ENCODE data around the gene GLRA1. TPM values are rescaled to one million over a fixed set of nuclear protein-coding genes. Genes with fewer than 3 reads are reported as not detected.

Gene GLRA1
- polyA plus RNA-seq, 1 donor (not counting 4 experiments of a cell fraction or from before 2014, with no cell fraction given), result not detected

- H3K79me2 ChIP-seq (ENCODE audit: control insufficient read depth, insufficient read depth, low read length), result peaks cover 46% of the 10 kb centered on the region
These were observed 119.0 kb downstream of the GLRA1 start for GRCh38 chr5:151805414-151806223.

GRCh38 chr5:151800532-151800931 lies 124.1 kb downstream of the GLRA1 start:
- Histone ChIP-seq H3K79me2 (ENCODE audit: control insufficient read depth, insufficient read depth, low read length) (peaks cover 60% of the 10 kb centered on the region), H3K4me2 (ENCODE audit: control insufficient read depth, extremely low read depth, insufficient read depth, low read depth, low read length) (no peak overlapping the region), H3K27ac (ENCODE audit: control insufficient read depth, insufficient read depth, low read length) (no peak overlapping the region), H2AFZ (ENCODE audit: control insufficient read depth, low read length) (no peak overlapping the region), H4K20me1 (ENCODE audit: control insufficient read depth, extremely low read depth, insufficient read depth, low read length) (peaks cover 12% of the 10 kb centered on the region), H3K9me3 (ENCODE audit: control insufficient read depth, low read depth, low read length) (no peaks in the 10 kb centered on the region), H3K9me1 (ENCODE audit: control insufficient read depth, extremely low read depth, insufficient read depth, low read length) (peaks cover 2% of the 10 kb centered on the region), H3K36me3 (ENCODE audit: control insufficient read depth in 2 of 2, extremely low read depth in 1 of 2, insufficient read depth in 2 of 2, low read length in 2 of 2) (peaks cover 22 to 44% of the 10 kb centered on the region in 2 experiments), H3K4me1 (ENCODE audit: control insufficient read depth, extremely low read depth, insufficient read depth, low read length) (no peaks in the 10 kb centered on the region), H3K9ac (ENCODE audit: control insufficient read depth, extremely low read depth, insufficient read depth, low read length) (no peak overlapping the region), H3K27me3 (ENCODE audit: control insufficient read depth, extremely low read depth, insufficient read depth, low read length) (no peaks in the 10 kb centered on the region), H3K4me3 (ENCODE audit: control insufficient read depth in 2 of 3, extremely low read depth in 1 of 3, insufficient read depth in 2 of 3, low read depth in 1 of 3, low read length in 3 of 3) (no peak overlapping the region)
- FAIRE-seq (no peak), DNase-seq (ENCODE audit: low read depth, low spot score) (no peak)
- dilution Hi-C loops (cut with MboI; ENCODE audit: extremely low pct_ligation_motif_present, low sequenced_read_pairs), result no loop called here
- TF ChIP-seq CTCF (optimal IDR thresholded peaks at IDR 0.05 in 1 of 3, IDR thresholded peaks at IDR 0.05 in 1 of 3, conservative IDR thresholded peaks at IDR 0.05 in 1 of 3; ENCODE audit: extremely low read depth in 1 of 3, insufficient read depth in 2 of 3, low read length in 3 of 3) (no peak), EZH2 (IDR thresholded peaks at IDR 0.05; ENCODE audit: low read length) (no peak)

More at GRCh38 chr5:151805414-151806223, 119.0 kb downstream of the GLRA1 start:
- H3K27ac ChIP-seq (ENCODE audit: control insufficient read depth, insufficient read depth, low read length), result no peak overlapping the region
- H4K20me1 ChIP-seq (ENCODE audit: control insufficient read depth, extremely low read depth, insufficient read depth, low read length), result peaks cover 3% of the 10 kb centered on the region
- no peak for FAIRE-seq
- H3K9me1 ChIP-seq (ENCODE audit: control insufficient read depth, extremely low read depth, insufficient read depth, low read length), result no peaks in the 10 kb centered on the region
- H3K27me3 ChIP-seq (ENCODE audit: control insufficient read depth, extremely low read depth, insufficient read depth, low read length), result no peaks in the 10 kb centered on the region
- TF ChIP-seq EZH2 (IDR thresholded peaks at IDR 0.05; ENCODE audit: low read length) (no peak), CTCF (optimal IDR thresholded peaks at IDR 0.05 in 1 of 3, IDR thresholded peaks at IDR 0.05 in 1 of 3, conservative IDR thresholded peaks at IDR 0.05 in 1 of 3; ENCODE audit: extremely low read depth in 1 of 3, insufficient read depth in 2 of 3, low read length in 3 of 3) (no peak)
- no peak overlapping the region for H3K4me2 ChIP-seq (ENCODE audit: control insufficient read depth, extremely low read depth, insufficient read depth, low read depth, low read length)
- dilution Hi-C loops (cut with MboI; ENCODE audit: extremely low pct_ligation_motif_present, low sequenced_read_pairs), result no loop called here
- no peak overlapping the region for H3K9ac ChIP-seq (ENCODE audit: control insufficient read depth, extremely low read depth, insufficient read depth, low read length)
- no peak overlapping the region for H2AFZ ChIP-seq (ENCODE audit: control insufficient read depth, low read length)
- no peak overlapping the region for H3K4me3 ChIP-seq (ENCODE audit: control insufficient read depth in 2 of 3, extremely low read depth in 1 of 3, insufficient read depth in 2 of 3, low read depth in 1 of 3, low read length in 3 of 3)
- DNase-seq (ENCODE audit: low read depth, low spot score), result no peak
- H3K36me3 ChIP-seq (ENCODE audit: control insufficient read depth in 2 of 2, extremely low read depth in 1 of 2, insufficient read depth in 2 of 2, low read length in 2 of 2), result peaks cover 20 to 33% of the 10 kb centered on the region in 2 experiments
- no peaks in the 10 kb centered on the region for H3K4me1 ChIP-seq (ENCODE audit: control insufficient read depth, extremely low read depth, insufficient read depth, low read length)
- H3K9me3 ChIP-seq (ENCODE audit: control insufficient read depth, low read depth, low read length), result no peaks in the 10 kb centered on the region
